K562 (cell line): Measurements from ENCODE around the gene RTP3. TPM values are rescaled to one million over a fixed set of nuclear protein-coding genes. Genes with fewer than 3 reads are reported as not detected.

Experiments
- ATAC-seq: fragments of 200-7000 bp; cut with Tn5 transposase; 3 replicates; pipeline ENCODE4 v1.9.1; 2020; ENCODE audit warnings: moderate library complexity
- BruUV-seq: library from RNA; stranded (reverse); fragments of 400-500 nt; replicated peaks from 2 replicates; lab custom pipeline; 2021; lab: Mats Ljungman, UMichigan
- CTCF ChIA-PET: fragments of 300-600 bp; formaldehyde crosslinking; extraction: SDS; loops from one replicate; lab custom pipeline; 2021; ENCODE audit warnings: low intra/inter-chr PET ratio; lab: Yijun Ruan, JAX
- POLR2A ChIA-PET: fragments of 300-600, 350-650 bp; sonication (Branson Sonifier 250); formaldehyde crosslinking; extraction: SDS; loops from one replicate; lab custom pipeline; 2021; ENCODE audit warnings: antibody characterized with exemption, inconsistent platforms; lab: Yijun Ruan, JAX
- DNase-seq, 4 experiments: peaks; one replicate each; pipeline versions ENCODE4 v3.0.0 to v3.0.0-alpha.2; 2011 to 2018; ENCODE audit warnings: low spot score in 3 of 4, mixed read lengths in 3 of 4; ENCODE audit errors: extremely low read depth in 1 of 4
- FAIRE-seq: peaks from 2 replicates; lab custom pipeline; 2011; peaks lifted over from hg19 to GRCh38; lab: Jason Lieb, UNC
- H2AFZ ChIP-seq: 2 replicates; pipeline ENCODE4 v1.6.0; 2011; ENCODE audit warnings: low read depth, low read length, control low read depth, inconsistent platforms
- H3K27ac ChIP-seq: fragments of 200-600 bp; 3 replicates; pipeline ENCODE4 v1.8.0; 2011; ENCODE audit warnings: low read depth, mild to moderate bottlenecking, control low read depth, inconsistent platforms, low read length, moderate library complexity, mixed read lengths; ENCODE audit errors: extremely low read depth
- H3K27me3 ChIP-seq, 2 experiments: fragments of 300-600 bp in 1 of 2; 2 replicates in 1 of 2; 3 replicates in 1 of 2; pipeline versions ENCODE4 v1.6.0 to v1.8.0; 2011; ENCODE audit warnings: inconsistent platforms in 2 of 2, low read length in 2 of 2, mild to moderate bottlenecking in 1 of 2, mixed read lengths in 1 of 2, moderate library complexity in 1 of 2; ENCODE audit not compliant: control insufficient read depth in 2 of 2, insufficient read depth in 2 of 2
- H3K36me3 ChIP-seq: fragments of 300-600 bp; 3 replicates; pipeline ENCODE4 v1.8.0; 2011; ENCODE audit warnings: mild to moderate bottlenecking, low read length, inconsistent platforms; ENCODE audit not compliant: control insufficient read depth, insufficient read depth
- H3K4me1 ChIP-seq, 2 experiments: fragments of 200-600 bp in 1 of 2; replicated peaks in 1 of 2; 2 replicates in 1 of 2; 3 replicates in 1 of 2; pipeline versions ENCODE4 v1.5.1 to v1.8.0; 2011; ENCODE audit warnings: inconsistent platforms in 2 of 2, low read length in 2 of 2, mild to moderate bottlenecking in 1 of 2, mixed read lengths in 1 of 2, moderate library complexity in 1 of 2; ENCODE audit not compliant: control insufficient read depth in 2 of 2, insufficient read depth in 2 of 2
- H3K4me2 ChIP-seq: 2 replicates; pipeline ENCODE4 v1.6.1; 2011; ENCODE audit warnings: low read length, control low read depth, inconsistent platforms, mixed read lengths; ENCODE audit not compliant: insufficient read depth
- H3K4me3 ChIP-seq: fragments of 200-600 bp; sonication (generic), shearing (Covaris generic); 2 replicates; pipeline ENCODE4 v1.5.1; 2016; ENCODE audit warnings: control low read depth, inconsistent platforms
- H3K79me2 ChIP-seq: fragments of 200-600 bp; 3 replicates; pipeline ENCODE4 v1.8.0; 2011; ENCODE audit warnings: low read length, inconsistent platforms; ENCODE audit not compliant: control insufficient read depth, insufficient read depth
- H3K9ac ChIP-seq, 2 experiments: 2 replicates each; pipeline versions ENCODE4 v1.6.0 to v1.6.1; 2011; ENCODE audit warnings: low read depth in 2 of 2, low read length in 2 of 2, control low read depth in 1 of 2, inconsistent platforms in 1 of 2, mild to moderate bottlenecking in 1 of 2, mixed read lengths in 1 of 2; ENCODE audit not compliant: insufficient read depth in 1 of 2
- H3K9me1 ChIP-seq: one replicate; pipeline ENCODE4 v1.6.0; 2011; ENCODE audit warnings: inconsistent platforms, mild to moderate bottlenecking, low read length, moderate library complexity; ENCODE audit not compliant: control insufficient read depth, insufficient read depth
- H3K9me3 ChIP-seq: replicated peaks from 2 replicates; pipeline ENCODE4 v1.5.1; 2011; ENCODE audit warnings: low read depth, low read length, inconsistent platforms; ENCODE audit not compliant: control insufficient read depth, insufficient read depth
- H4K20me1 ChIP-seq: replicated peaks from 2 replicates; pipeline ENCODE4 v1.6.1; 2011; ENCODE audit warnings: low read length, inconsistent platforms, mixed read lengths; ENCODE audit not compliant: control insufficient read depth, insufficient read depth
- ATF7 ChIP-seq: fragments of 450-650 bp; IDR thresholded peaks from 2 replicates; pipeline ENCODE4 v1.7.1; 2014; ENCODE audit warnings: mild to moderate bottlenecking, moderate library complexity
- DIDO1 ChIP-seq: fragments of 450-650 bp; IDR thresholded peaks from 2 replicates; pipeline ENCODE4 v1.6.1; 2016; ENCODE audit warnings: low read depth, missing biosample characterization, missing genetic modification characterization
- GABPA ChIP-seq: fragments of 200-800 bp; sonication (Bioruptor generic); conservative IDR thresholded peaks from 2 replicates; pipeline ENCODE4 v1.6.1; 2016; ENCODE audit warnings: low read depth, missing genetic modification characterization, missing compliant biosample characterization
- MTF1 ChIP-seq: fragments of 250-450 bp; sonication (Bioruptor Pico); IDR thresholded peaks from 2 replicates; pipeline ENCODE4 v1.9.0; 2021; ENCODE audit warnings: moderate library complexity, mild to moderate bottlenecking, inconsistent platforms, borderline replicate concordance
- RBM25 ChIP-seq: fragments of 200-400 bp; formaldehyde crosslinking; IDR thresholded peaks from 2 replicates; pipeline ENCODE4 v1.6.1; 2018; ENCODE audit warnings: low read length, low read depth, moderate library complexity; ENCODE audit not compliant: severe bottlenecking
- ZBTB2 ChIP-seq: fragments of 450-650 bp; IDR thresholded peaks from 2 replicates; pipeline ENCODE4 v1.6.1; 2016; ENCODE audit warnings: antibody characterized with exemption
- ZFP36 ChIP-seq: fragments of 150-350 bp; IDR thresholded peaks from 2 replicates; pipeline ENCODE4 v1.6.1; 2018; ENCODE audit warnings: low read length, low read depth; ENCODE audit not compliant: partially characterized antibody
- ZKSCAN3 ChIP-seq: fragments of 250-450 bp; sonication (Bioruptor Pico); IDR thresholded peaks from 2 replicates; pipeline ENCODE4 v1.4.0; 2020
- ZNF133 ChIP-seq: fragments of 250-450 bp; sonication (Bioruptor Pico); IDR thresholded peaks from 2 replicates; pipeline ENCODE4 v1.4.0; 2020; ENCODE audit warnings: mild to moderate bottlenecking
- ZNF324 ChIP-seq: fragments of 250-450 bp; sonication (Bioruptor Pico); IDR thresholded peaks from 2 replicates; pipeline ENCODE4 v1.4.0; 2020; ENCODE audit warnings: mild to moderate bottlenecking
- WGBS: fragments of 100-300 bp; shearing (Covaris generic); methylation state at CpG from one replicate; pipeline ENCODE4 v1.1.6; 2016; ENCODE audit warnings: low coverage, mixed read lengths; ENCODE audit not compliant: insufficient coverage; ENCODE audit errors: missing lambda C conversion rate; 5-methylcytosine and 5-hydroxymethylcytosine counted together
- in situ Hi-C: fragments of 300-500 bp; cut with MboI; formaldehyde crosslinking; loops from 4 replicates; pipeline ENCODE4 v1.15.0; 2018; ENCODE audit warnings: inconsistent platforms, mixed read lengths
- intact Hi-C: fragments of 100-400 bp; cut with micrococcal nuclease; formaldehyde crosslinking; loops from 2 replicates; pipeline ENCODE4 v1.14.2; 2022
- polyA plus RNA-seq, 8 experiments: library from polyadenylated mRNA; depleted of rRNA in 4 of 8; stranded (reverse) in 5 of 8; unstranded in 3 of 8; fragments of >200 nt; fragmentation: Nextera tagmentation in 2 of 8; fragmentation: Illumina TruSeq in 1 of 8; extraction: Ambion mirVana in 2 of 8; extraction: Trizol in 1 of 8; gene quantifications; 2 replicates each; pipeline versions ENCODE4 v1.2.1 to v1.2.3, GENCODE V29; 2011 to 2014; ENCODE audit warnings: inconsistent platforms in 1 of 8, missing spikeins in 1 of 8
- total RNA-seq, 7 experiments: library from RNA; depleted of rRNA in 6 of 7; stranded (reverse); fragments of >200 nt in 6 of 7; fragmentation: Illumina TruSeq in 2 of 7; extraction: Trizol in 2 of 7; gene quantifications; 2 replicates each; pipeline versions ENCODE4 v1.2.1 to v1.2.3, GENCODE V29; 2011 to 2021; ENCODE audit warnings: low replicate concordance in 1 of 7

Gene RTP3
- total and polyA plus RNA-seq, 9 of the 15 experiments (the other 6 are each of a cell fraction or from before 2014, with no cell fraction given) = not detected

GRCh38 chr3:46483825-46484224 is 14.0 kb upstream of the RTP3 start (continued):
- TF ChIP-seq ZNF324 = no peak

DNA sequence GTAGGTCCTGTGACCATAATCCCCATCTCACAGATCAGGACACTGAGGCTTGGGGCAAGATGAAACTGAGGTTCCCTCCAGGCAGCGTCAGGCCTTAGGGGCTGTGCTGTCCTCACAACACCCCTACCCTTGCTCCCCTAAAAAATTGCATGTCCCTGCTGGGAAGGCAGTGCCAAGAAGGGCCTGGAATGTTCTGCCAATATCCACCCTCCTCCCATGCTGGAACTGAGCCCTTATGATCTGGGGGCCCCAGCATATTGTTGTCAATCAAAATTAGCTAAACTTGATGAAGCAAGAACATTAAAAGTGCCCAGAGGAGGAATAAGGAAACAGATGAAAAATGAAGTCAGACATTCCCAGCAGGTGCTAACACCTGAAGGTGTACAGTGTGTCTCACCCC is 13.4 kb upstream of the RTP3 start:
- Histone ChIP-seq H2AFZ (no peak overlapping the region), H3K4me1 (peaks cover 6 to 16% of the 10 kb centered on the region in 2 experiments; a peak in 3 of 5 replicates), H3K27ac (no peak overlapping the region), H3K9me3 (no peaks in the 10 kb centered on the region), H3K4me2 (no peak overlapping the region), H4K20me1 (0 out of 2 replicates have a peak, but pooled peaks cover 3% of the 10 kb centered on the region), H3K27me3 (peaks cover 11 to 13% of the 10 kb centered on the region in 2 experiments; a peak in 4 of 5 replicates), H3K9me1 (peaks cover 2% of the 10 kb centered on the region), H3K4me3 (no peak overlapping the region), H3K79me2 (no peaks in the 10 kb centered on the region), H3K9ac (peak overlapping the region in 1 of 2 experiments; percentile 38; a peak in 2 of 4 replicates), H3K36me3 (no peaks in the 10 kb centered on the region)
- in situ Hi-C loops = loop anchor here (5.0 kb wide), 1 partner anchor 153 kb away; no protein-coding TSS in a partner anchor
- ATAC-seq (no peak), DNase-seq (no peak), FAIRE-seq (no peak)
- ChIA-PET CTCF (interaction anchor here (1.7 kb wide), 1 partner anchor 74 kb away, joined by 6 read pairs; no protein-coding TSS in a partner anchor), POLR2A (interaction anchor here (0.8 to 2.6 kb wide), 6 partner anchors 11 to 77 kb away, joined by 3 to 12 read pairs (median 5); partner anchors contain the start of genes CCR5AS and CCRL2)
- no peak for TF ChIP-seq ZNF133 (CRISPR knock-in tag)
- TF ChIP-seq ATF7 = no peak
- no peak for TF ChIP-seq ZFP36
- TF ChIP-seq DIDO1 (tag) = no peak
- TF ChIP-seq RBM25 = peak; percentile 19
- no peak for TF ChIP-seq ZBTB2
- TF ChIP-seq ZKSCAN3 (CRISPR knock-in tag) = no peak
- no peak for TF ChIP-seq GABPA
- no peak for TF ChIP-seq MTF1 (CRISPR knock-in tag)
- no TSS peak for BruUV-seq
- 0% methylated on average over 1 of the region's 1 CpG for WGBS
- intact Hi-C loops = loop anchor here (1.0 kb wide), 1 partner anchor 56 kb away; no protein-coding TSS in a partner anchor
